BJ (cell line): Measurements from ENCODE around the gene DRAXIN. TPM values are rescaled to one million over a fixed set of nuclear protein-coding genes. Genes with fewer than 3 reads are reported as not detected.

Experiments used
- CTCF ChIA-PET: fragments of 350-600 bp; formaldehyde crosslinking; extraction: SDS; loops from one replicate; lab custom pipeline; 2021; ENCODE audit warnings: antibody characterized with exemption, inconsistent platforms; lab: Yijun Ruan, JAX
- POLR2A ChIA-PET: fragments of 300-600 bp; sonication (Branson Sonifier 250); formaldehyde crosslinking; extraction: SDS; loops from one replicate; lab custom pipeline; 2021; ENCODE audit warnings: antibody characterized with exemption; lab: Charles Lee
- DNase-seq: peaks from one replicate; pipeline ENCODE4 v3.0.0-alpha.2; 2011; ENCODE audit warnings: low read depth
- H3K27me3 ChIP-seq: 2 replicates; pipeline ENCODE4 v1.6.0; 2011; ENCODE audit warnings: low read length; ENCODE audit not compliant: control insufficient read depth, insufficient read depth
- H3K36me3 ChIP-seq: 2 replicates; pipeline ENCODE4 v1.5.1; 2011; ENCODE audit warnings: low read length; ENCODE audit not compliant: control insufficient read depth, insufficient read depth
- H3K4me3 ChIP-seq: 2 replicates; pipeline ENCODE4 v1.5.1; 2011; ENCODE audit warnings: low read depth, mild to moderate bottlenecking, control low read depth, low read length
- polyA plus RNA-seq: library from polyadenylated mRNA; depleted of rRNA; stranded (reverse); fragments of >200 nt; gene quantifications from 2 replicates; pipeline ENCODE4 v1.2.3, GENCODE V29; 2011
- TF ChIP-seq, protein P1 (sequence below): IDR thresholded peaks from 2 replicates; pipeline ENCODE4 v1.5.1; 2011; ENCODE audit warnings: low read depth, mild to moderate bottlenecking, control low read depth, inconsistent platforms, low read length, moderate library complexity; ENCODE audit not compliant: insufficient read depth

The DRAXIN gene
- polyA plus RNA-seq, 1 experiment, result 0.01 TPM

DNA sequence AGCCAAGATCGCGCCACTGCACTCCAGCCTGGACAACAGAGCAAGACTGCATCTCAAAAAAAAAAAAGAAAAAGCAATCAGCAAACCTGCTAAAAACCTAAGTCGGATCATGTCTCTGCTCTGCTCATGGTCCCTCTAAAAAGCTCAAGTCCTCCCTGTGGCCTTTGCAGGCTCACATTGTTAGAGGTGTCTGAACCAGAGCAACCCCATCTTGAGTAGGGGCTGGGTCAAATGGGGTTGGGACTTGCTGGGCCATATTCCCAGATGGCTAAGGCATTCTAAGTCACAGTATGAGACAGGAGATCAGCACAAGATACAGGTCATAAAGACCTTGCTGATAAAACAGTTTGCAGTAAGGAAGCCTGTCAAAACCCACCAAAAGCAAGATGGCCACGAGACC, 3.0 kb upstream of the DRAXIN start:
- TF ChIP-seq, protein P1, sequence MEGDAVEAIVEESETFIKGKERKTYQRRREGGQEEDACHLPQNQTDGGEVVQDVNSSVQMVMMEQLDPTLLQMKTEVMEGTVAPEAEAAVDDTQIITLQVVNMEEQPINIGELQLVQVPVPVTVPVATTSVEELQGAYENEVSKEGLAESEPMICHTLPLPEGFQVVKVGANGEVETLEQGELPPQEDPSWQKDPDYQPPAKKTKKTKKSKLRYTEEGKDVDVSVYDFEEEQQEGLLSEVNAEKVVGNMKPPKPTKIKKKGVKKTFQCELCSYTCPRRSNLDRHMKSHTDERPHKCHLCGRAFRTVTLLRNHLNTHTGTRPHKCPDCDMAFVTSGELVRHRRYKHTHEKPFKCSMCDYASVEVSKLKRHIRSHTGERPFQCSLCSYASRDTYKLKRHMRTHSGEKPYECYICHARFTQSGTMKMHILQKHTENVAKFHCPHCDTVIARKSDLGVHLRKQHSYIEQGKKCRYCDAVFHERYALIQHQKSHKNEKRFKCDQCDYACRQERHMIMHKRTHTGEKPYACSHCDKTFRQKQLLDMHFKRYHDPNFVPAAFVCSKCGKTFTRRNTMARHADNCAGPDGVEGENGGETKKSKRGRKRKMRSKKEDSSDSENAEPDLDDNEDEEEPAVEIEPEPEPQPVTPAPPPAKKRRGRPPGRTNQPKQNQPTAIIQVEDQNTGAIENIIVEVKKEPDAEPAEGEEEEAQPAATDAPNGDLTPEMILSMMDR, result no peak
- DNase-seq, result no peak
- ChIA-PET CTCF (interaction anchor here (1.0 to 1.2 kb wide), 2 partner anchors 23 kb away, joined by 3 read pairs; no protein-coding TSS in a partner anchor), POLR2A (no interaction called here)
- Histone ChIP-seq H3K27me3 (peaks cover 25% of the 10 kb centered on the region), H3K4me3 (no peak overlapping the region), H3K36me3 (no peaks in the 10 kb centered on the region)

DNA sequence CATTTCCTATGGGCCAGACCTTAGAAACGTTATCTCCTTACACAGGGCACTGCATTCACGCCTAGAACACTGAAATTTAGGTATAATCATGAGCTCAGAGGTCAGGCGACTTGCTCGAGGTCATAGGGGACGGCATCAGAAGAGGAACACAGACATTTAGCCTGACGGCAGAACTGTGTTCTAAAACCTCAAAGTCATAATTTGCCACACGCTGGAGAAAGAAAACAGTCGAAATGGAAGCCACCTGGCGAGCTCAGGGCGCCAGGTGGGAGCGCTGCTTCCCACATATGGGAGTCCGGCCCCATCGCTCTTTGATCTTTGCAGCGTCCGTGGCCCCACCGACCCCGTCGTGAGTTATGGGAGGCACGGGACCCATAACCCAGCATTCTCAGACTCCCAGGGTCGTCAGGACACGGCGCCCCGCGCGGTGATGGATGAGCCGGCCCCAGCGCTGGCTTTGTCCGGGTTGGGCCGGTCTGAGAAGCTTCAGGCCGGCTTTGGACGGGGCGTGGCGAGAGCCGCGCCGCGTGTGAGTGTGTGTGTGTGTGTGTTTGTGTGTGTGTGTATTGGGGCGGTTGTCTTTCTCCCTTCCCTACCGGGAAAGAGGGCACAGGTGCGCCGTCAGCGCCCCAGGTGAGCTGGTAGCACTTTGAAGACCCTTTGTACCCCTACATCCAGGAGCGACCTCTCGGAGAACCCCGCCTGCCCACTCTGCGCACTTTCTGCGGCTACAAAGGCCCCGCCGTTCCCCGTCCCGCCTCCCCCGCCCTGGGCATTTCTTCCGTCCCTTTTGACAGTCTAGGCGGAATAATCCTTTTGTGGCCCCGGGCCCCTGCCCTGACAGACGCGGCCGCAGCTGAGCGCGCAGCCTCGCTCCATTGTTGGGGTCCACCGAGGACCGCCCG, 861 bp upstream of the DRAXIN start:
- ChIA-PET CTCF (interaction anchor here (0.7 to 1.3 kb wide), 4 partner anchors 9 to 38 kb away, joined by 3 read pairs; no protein-coding TSS in a partner anchor), POLR2A (no interaction called here)
- Histone ChIP-seq H3K4me3 (no peak overlapping the region), H3K36me3 (no peaks in the 10 kb centered on the region), H3K27me3 (peaks cover 32% of the 10 kb centered on the region)
- no peak for DNase-seq
- TF ChIP-seq, protein P1, result no peak

DNA sequence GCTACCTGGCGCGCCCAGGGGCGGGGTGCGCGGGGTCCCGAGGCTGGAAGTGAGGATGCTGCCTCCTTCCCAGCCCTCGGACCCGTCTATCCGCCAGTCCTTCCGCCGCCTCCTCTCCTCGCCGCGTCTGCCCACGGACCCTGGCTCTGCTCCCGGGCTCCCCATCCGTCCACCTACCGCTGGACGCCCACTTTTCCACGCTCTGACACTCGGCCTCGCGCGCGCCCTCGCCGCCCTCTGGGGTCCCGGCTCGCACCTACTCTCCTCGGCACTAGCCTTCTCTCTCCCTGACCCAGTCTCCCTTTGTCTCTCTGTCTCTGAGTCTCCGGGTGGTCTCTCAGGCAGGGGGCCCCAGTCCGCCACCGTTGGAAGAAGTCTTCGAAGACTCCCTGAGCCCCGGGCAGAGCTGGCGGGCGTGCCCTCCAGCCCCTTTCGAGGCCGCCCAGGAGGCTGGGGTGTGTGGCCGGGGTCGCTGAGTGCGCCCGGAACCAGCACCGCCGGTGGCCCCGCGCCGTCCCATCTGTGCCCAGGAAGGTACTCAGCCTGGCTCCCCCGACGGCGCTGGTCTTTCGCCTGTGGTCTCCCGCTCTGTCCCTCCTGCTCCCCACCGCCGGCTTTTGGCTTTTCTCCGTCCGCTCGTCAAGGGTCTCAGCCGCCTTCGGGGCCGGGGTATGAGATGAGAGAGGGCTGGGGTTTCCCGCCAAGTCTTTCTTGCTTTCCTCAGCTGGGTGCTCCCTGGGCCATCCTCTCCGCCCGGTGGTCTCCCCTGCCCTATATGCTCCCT, 610 bp downstream of the DRAXIN start:
- POLR2A ChIA-PET, result no interaction called here
- H3K4me3 ChIP-seq, result no peak overlapping the region
- no peak for DNase-seq
- no peaks in the 10 kb centered on the region for H3K36me3 ChIP-seq
- TF ChIP-seq, protein P1, result no peak
- H3K27me3 ChIP-seq, result peaks cover 34% of the 10 kb centered on the region
- CTCF ChIA-PET, result no interaction called here

DNA sequence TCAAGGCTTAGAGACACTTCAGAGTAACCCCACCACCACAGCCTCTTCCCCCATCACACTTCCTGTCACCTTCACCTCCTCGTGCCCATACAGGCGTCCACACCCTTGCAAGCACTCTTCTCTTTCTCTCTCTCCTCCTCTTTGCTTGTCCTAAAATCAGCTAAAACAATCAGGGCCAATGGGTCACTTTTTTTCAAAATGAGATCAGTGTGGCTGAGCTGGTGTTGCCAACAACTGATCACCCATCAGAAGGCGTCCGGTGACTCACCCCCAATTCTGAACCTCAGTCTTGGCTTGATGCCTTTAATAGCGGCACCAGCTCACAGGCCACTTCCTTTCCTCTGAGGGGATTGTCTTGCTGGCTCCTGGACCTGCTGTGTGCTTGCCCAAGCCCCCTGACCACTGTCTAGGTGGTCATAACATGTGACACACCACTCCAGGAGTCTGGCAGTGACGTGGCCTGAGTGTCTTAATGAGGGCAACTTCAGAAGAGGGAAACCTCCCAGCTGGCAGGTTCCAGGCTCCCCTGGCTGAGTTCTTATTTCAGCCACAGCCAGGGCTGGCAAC, 1.6 kb downstream of the DRAXIN start:
- peaks cover 39% of the 10 kb centered on the region for H3K27me3 ChIP-seq
- CTCF ChIA-PET, result interaction anchor here (0.9 to 1.1 kb wide), 3 partner anchors 12 to 29 kb away, joined by 4 to 5 read pairs (median 4); partner anchors contain the start of genes FBXO6 and MAD2L2
- peak; percentile 33 for DNase-seq
- no peaks in the 10 kb centered on the region for H3K36me3 ChIP-seq
- TF ChIP-seq, protein P1, result no peak
- POLR2A ChIA-PET, result no interaction called here
- no peak overlapping the region for H3K4me3 ChIP-seq
